ENCODE data around the gene CCDC91.

DNA sequence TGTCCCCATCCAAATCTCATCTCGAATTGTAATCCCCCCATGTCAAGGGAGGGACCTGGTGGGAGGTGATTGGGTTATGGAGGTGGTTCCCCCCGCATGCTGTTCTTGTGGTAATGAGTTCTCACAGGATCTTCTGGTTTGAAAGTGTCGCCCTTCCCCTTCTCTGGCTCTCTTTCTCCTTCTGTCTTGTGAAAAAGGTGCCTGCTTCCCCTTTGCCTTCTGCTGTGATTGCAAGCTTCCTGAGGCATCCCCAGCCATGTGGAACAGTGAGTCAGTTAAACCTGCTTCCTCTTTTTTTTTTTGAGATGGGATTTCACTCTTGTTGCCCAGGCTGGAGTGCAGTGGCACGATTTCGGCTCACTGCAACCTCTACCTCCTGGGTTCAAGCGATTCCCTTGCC, 104.0 kb downstream of the CCDC91 start:
- TF ChIP-seq POLR2AphosphoS5 (IDR thresholded peaks at IDR 0.05; ENCODE audit: borderline replicate concordance, low read depth, low read length) (no peak), EZH2 (IDR thresholded peaks at IDR 0.05) (no peak), FOXP2 (optimal IDR thresholded peaks at IDR 0.05; ENCODE audit: control extremely low read depth, extremely low read length, insufficient read depth) (no peak)
